ENCODE results near the gene MTMR12.

DNA sequence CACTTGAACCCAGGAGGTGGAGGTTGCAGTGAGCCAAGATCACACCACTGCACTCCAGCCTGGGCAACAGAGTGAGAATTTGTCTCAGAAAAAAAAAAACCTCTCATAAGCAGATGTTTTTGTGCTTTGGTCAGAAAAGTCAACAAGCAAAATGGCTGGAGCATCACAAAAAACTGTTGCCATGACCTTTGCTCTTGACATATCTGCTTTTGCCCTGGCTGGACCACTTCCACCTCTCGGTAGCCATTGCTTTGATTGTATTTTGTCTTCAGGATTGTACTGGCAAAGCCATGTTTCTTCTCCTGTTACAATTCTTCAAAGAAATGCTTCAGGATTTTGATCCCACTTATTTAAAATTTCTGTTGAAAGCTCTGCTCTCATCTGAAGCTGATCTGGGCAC lies 67.0 kb downstream of the MTMR12 start:
- TF ChIP-seq POLR2A (IDR thresholded peaks at IDR 0.05; ENCODE audit: low read length) (no peak), GATA1 (IDR thresholded peaks at IDR 0.05; ENCODE audit: low read depth, low read length) (no peak)
